Astrocyte (in vitro differentiated cells and primary cell): ENCODE measurements around the gene CBX7.
A peak's percentile ranks its signal among the peaks of the same experiment; 100 is the strongest.

Source experiments
- CTCF ChIP-seq: IDR thresholded peaks from 2 replicates; pipeline ENCODE4 v1.5.1; 2011; ENCODE audit warnings: low read depth, mild to moderate bottlenecking, inconsistent platforms, low read length, moderate library complexity; ENCODE audit not compliant: insufficient read depth
- EZH2 ChIP-seq: IDR thresholded peaks from 2 replicates; pipeline ENCODE4 v1.6.1; 2012; ENCODE audit warnings: mild to moderate bottlenecking, low read length, inconsistent platforms; ENCODE audit not compliant: insufficient read depth

DNA sequence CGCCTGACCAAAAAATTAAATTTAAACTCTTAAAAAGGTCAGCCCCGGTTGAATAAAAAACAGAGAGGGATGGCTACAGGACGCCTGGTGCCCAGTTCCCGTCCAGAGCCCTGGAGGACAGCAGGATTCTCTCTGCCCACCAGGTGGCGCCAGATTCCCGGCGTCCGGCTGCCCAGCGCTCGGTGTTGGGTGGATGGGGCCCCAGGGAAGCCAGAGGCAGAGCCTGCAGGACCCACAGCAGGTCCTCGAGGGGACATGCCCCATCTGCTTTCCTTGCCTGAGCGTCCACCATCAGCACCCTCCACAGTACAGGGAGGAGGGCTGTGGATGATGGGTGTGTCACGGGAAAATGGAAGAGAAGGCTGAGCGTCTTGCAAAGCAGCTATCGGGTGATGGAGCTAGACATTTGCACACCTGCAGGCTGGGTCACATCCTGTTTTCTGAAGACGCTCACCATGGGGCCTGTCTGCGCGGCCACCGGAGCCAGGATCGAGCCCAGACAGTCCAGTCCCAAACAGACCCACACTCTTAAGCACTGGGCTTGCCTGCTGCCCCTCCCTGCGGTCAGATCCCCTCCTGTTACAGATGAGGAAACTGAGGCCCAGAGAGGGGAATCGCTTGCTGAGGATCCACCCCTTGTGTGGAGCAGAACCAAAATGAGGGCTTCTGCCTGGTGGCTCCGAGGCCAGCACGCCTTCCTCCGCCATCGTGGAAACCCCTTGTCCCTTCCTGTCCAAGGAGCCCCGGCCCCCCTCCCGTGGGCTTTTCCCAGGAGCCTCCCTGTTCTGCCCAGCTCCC, 18.5 kb upstream of the CBX7 start:
- TF ChIP-seq CTCF (peak; percentile 61), EZH2 (no peak)
